H1 (cell line): ENCODE measurements around the gene ONECUT3. TPM values are rescaled to one million over a fixed set of nuclear protein-coding genes. Genes with fewer than 3 reads are reported as not detected.

Experiments
- HDAC2 ChIP-seq, 2 experiments: fragments of 300-600 bp in 1 of 2; sonication (generic) in 1 of 2; IDR thresholded peaks; 2 replicates each; pipeline ENCODE4 v1.6.1; 2011 to 2012; ENCODE audit warnings: low read depth in 2 of 2, low read length in 2 of 2, mild to moderate bottlenecking in 2 of 2, moderate library complexity in 2 of 2, borderline replicate concordance in 1 of 2, inconsistent platforms in 1 of 2
- HDAC6 ChIP-seq: IDR thresholded peaks from one replicate; pipeline ENCODE4 v1.7.1; 2012; ENCODE audit warnings: low read depth, mild to moderate bottlenecking, inconsistent platforms, low read length, moderate library complexity
- PHF8 ChIP-seq: fragments of 200-600 bp; sonication (generic); conservative IDR thresholded peaks from 2 replicates; pipeline ENCODE4 v1.7.1; 2012; ENCODE audit warnings: low read depth, mild to moderate bottlenecking, inconsistent platforms, low read length, moderate library complexity
- TBP ChIP-seq: IDR thresholded peaks from 2 replicates; pipeline ENCODE4 v1.6.1; 2011; ENCODE audit warnings: low read depth, low read length, improper control_type of control experiment
- polyA plus RNA-seq, 7 experiments: library from polyadenylated mRNA; depleted of rRNA in 3 of 7; stranded (reverse) in 5 of 7; unstranded in 2 of 7; fragments of >200 nt in 5 of 7; fragments of 200-250 nt in 2 of 7; gene quantifications; 1 replicate in 5 of 7; 2 replicates in 1 of 7; 4 replicates in 1 of 7; pipeline versions ENCODE4 v1.2.1 to v1.2.3, GENCODE V29; 2011 to 2013; ENCODE audit warnings: missing spikeins in 2 of 7, mixed read lengths in 2 of 7
- total RNA-seq: library from RNA; stranded (reverse); fragmentation: NEBNext Ultra II Directional; extraction: Animal tissue kit (Norgen Biotek cat#: 25700); gene quantifications from 2 replicates; pipeline ENCODE4 v1.2.1, GENCODE V29; 2021

The ONECUT3 gene
- total and polyA plus RNA-seq, 2 of the 8 experiments (the other 6 are each of a cell fraction or from before 2014, with no cell fraction given): not detected

DNA sequence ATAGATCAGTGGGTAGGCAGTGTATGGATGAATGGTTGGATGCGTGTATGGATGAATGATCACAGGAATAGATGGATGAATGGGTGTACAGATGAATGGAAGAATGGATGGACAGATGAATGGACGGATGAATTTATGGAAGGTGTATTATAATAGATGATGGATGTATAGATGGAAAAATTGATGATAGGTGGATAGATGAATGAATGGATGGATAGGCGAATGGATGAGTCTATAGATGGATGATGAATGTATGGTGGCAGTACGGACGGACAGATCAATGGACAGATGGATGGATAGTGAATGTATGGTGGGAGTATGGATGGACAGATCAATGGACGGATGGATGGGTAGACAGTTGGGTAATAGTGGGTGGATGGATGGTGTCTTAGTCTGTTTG, 49.0 kb upstream of the ONECUT3 start (continued):
- no peak for TF ChIP-seq HDAC2 (IDR thresholded peaks at IDR 0.05; ENCODE audit: borderline replicate concordance in 1 of 2, low read depth in 2 of 2, low read length in 2 of 2)
- TF ChIP-seq TBP: no peak
- no peak for TF ChIP-seq PHF8
- no peak for TF ChIP-seq HDAC6
